Endometrial microvascular endothelial cells (primary cell): ENCODE data around the gene CEP112. TPM values are rescaled to one million over a fixed set of nuclear protein-coding genes. Genes with fewer than 3 reads are reported as not detected.

Experiments used
- in situ Hi-C: cut with HindIII; loops from 2 replicates; pipeline ENCODE4 v1.10.0; 2017; ENCODE audit warnings: low sequenced_read_pairs, low pct_unique_long_range_greater_than_20kb; ENCODE audit errors: inconsistent ontology term
- total RNA-seq: library from RNA; depleted of rRNA; stranded (reverse); fragments of >200 nt; gene quantifications from one replicate; pipeline ENCODE4 v1.2.3, GENCODE V29; 2015; ENCODE audit errors: inconsistent ontology term

Gene CEP112
- total RNA-seq, 1 donor from 2014 or later, result 3.0 TPM

GRCh38 chr17:65966072-65966695 is 225.7 kb downstream of the CEP112 start:
- in situ Hi-C loops, result no loop called here

- in situ Hi-C loops, result no loop called here
Measured at GRCh38 chr17:65963179-65963578, 228.8 kb downstream of the CEP112 start.

GRCh38 chr17:65959630-65960029 is 232.3 kb downstream of the CEP112 start:
- in situ Hi-C loops, result no loop called here

GRCh38 chr17:65956814-65957213 is 235.1 kb downstream of the CEP112 start:
- in situ Hi-C loops, result no loop called here

- in situ Hi-C loops, result no loop called here
Measured at GRCh38 chr17:65954148-65954449, 237.8 kb downstream of the CEP112 start.

- in situ Hi-C loops, result no loop called here
Measured at GRCh38 chr17:65953316-65954147, 238.4 kb downstream of the CEP112 start.

GRCh38 chr17:65952586-65952985 is 239.3 kb downstream of the CEP112 start:
- in situ Hi-C loops, result no loop called here

- in situ Hi-C loops, result no loop called here
Measured at GRCh38 chr17:65952015-65952414, 239.9 kb downstream of the CEP112 start.

GRCh38 chr17:65947831-65948230 is 244.1 kb downstream of the CEP112 start:
- in situ Hi-C loops, result no loop called here

GRCh38 chr17:65942592-65942991 is 249.3 kb downstream of the CEP112 start:
- in situ Hi-C loops, result no loop called here

GRCh38 chr17:65941356-65941899 is 250.5 kb downstream of the CEP112 start:
- in situ Hi-C loops, result no loop called here

- in situ Hi-C loops, result no loop called here
Measured at GRCh38 chr17:65936013-65936412, 255.9 kb downstream of the CEP112 start.

- in situ Hi-C loops, result no loop called here
Measured at GRCh38 chr17:65933290-65933689, 258.6 kb downstream of the CEP112 start.

GRCh38 chr17:65931246-65932149 is 260.4 kb downstream of the CEP112 start:
- in situ Hi-C loops, result no loop called here

GRCh38 chr17:65930140-65930730 is 261.7 kb downstream of the CEP112 start:
- in situ Hi-C loops, result no loop called here

- in situ Hi-C loops, result no loop called here
Measured at GRCh38 chr17:65926599-65926998, 265.3 kb downstream of the CEP112 start.

GRCh38 chr17:65925606-65926307 is 266.2 kb downstream of the CEP112 start:
- in situ Hi-C loops, result no loop called here

GRCh38 chr17:65920996-65921395 is 270.9 kb downstream of the CEP112 start:
- in situ Hi-C loops, result no loop called here
